H54 (cell line): ENCODE data around the gene TRAK2.
"Not testable (repeated sequence)": the region's sequence is repeated elsewhere in the genome, so short reads cannot be mapped to it uniquely, and the experiment has no call there.

Source experiments
- DNase-seq: peaks from one replicate; pipeline ENCODE4 v3.0.0; 2011; ENCODE audit warnings: low spot score, mixed read lengths; ENCODE audit not compliant: insufficient read length
- FAIRE-seq: peaks from 3 replicates; lab custom pipeline; 2011; peaks lifted over from hg19 to GRCh38; lab: Jason Lieb, UNC
- POLR2A ChIP-seq: IDR thresholded peaks from 2 replicates; pipeline ENCODE4 v1.6.1; 2011; ENCODE audit warnings: low read depth, mild to moderate bottlenecking, low read length

The TRAK2 gene, protein sequence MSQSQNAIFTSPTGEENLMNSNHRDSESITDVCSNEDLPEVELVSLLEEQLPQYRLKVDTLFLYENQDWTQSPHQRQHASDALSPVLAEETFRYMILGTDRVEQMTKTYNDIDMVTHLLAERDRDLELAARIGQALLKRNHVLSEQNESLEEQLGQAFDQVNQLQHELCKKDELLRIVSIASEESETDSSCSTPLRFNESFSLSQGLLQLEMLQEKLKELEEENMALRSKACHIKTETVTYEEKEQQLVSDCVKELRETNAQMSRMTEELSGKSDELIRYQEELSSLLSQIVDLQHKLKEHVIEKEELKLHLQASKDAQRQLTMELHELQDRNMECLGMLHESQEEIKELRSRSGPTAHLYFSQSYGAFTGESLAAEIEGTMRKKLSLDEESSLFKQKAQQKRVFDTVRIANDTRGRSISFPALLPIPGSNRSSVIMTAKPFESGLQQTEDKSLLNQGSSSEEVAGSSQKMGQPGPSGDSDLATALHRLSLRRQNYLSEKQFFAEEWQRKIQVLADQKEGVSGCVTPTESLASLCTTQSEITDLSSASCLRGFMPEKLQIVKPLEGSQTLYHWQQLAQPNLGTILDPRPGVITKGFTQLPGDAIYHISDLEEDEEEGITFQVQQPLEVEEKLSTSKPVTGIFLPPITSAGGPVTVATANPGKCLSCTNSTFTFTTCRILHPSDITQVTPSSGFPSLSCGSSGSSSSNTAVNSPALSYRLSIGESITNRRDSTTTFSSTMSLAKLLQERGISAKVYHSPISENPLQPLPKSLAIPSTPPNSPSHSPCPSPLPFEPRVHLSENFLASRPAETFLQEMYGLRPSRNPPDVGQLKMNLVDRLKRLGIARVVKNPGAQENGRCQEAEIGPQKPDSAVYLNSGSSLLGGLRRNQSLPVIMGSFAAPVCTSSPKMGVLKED

DNA sequence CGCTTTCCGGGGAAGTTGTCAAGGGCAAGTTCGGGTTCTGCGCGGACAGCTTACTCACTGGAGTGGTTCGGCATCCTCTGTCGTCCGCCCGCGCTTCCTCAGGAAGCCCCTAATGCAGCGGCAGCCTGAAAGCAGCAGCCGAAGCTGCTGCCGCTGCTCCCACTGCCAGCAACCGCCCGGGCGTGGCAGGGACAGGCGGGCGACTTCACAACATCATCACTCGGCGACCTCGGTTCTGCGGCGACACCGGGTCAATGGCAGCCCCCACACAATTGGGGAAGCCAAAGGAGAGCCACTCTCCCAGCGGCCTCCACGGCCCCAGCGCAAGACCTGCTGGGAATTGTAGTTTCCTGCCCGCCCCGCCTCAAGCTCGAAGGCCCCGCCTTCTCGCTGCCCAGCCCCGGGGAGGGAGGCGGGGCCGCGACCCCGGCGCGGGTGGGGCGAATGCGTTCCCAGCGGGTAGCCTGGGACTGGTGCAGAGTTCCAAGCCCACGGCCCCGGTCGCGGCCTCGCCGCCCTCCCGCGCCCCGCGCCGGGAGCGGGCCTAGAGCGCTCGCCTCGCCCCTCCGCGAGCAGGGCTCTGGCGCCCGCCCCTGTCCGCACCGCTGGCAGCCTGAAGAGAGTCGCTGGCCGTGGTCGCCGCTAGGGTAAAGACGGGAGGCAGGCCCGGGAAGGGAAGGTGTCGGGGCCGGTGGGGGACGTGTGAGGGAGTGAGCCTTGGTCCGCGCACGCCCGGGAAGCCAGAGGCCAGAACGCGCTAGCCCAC is at the start of gene TRAK2, which contains the start of gene STRADB:
Gene TRAK2 (minus strand): TSS at position 167 of the 766 bp plus-strand sequence. CDS start 30,951 bp downstream, outside the sequence.
Gene STRADB (plus strand): TSS at position 449 of the 766 bp plus-strand sequence. CDS start 3,101 bp downstream, outside the sequence.
- FAIRE-seq (peak; percentile 90), DNase-seq (peak; percentile 80)
- peak; percentile 92 for TF ChIP-seq POLR2A

DNA sequence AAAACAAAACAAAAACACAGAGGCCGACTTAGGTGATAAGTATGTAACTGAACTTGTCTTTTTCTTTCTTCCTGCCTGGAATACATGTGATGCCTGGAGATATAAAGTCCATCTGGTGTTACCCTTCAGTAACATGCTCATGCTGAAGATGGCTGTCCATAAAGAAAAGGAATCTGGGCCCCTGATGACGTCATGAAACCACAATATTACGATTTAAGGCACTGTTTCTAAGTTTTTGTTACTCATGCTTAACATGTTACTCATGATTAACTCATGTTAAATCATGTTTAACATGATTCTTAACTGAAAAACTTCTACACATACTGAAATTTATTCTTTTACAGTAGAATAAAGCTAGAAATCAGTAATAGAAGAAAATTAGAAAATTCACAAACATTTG is 49.3 kb upstream of the TRAK2 start:
- DNase-seq, result no peak
- TF ChIP-seq POLR2A, result no peak
- no peak for FAIRE-seq

DNA sequence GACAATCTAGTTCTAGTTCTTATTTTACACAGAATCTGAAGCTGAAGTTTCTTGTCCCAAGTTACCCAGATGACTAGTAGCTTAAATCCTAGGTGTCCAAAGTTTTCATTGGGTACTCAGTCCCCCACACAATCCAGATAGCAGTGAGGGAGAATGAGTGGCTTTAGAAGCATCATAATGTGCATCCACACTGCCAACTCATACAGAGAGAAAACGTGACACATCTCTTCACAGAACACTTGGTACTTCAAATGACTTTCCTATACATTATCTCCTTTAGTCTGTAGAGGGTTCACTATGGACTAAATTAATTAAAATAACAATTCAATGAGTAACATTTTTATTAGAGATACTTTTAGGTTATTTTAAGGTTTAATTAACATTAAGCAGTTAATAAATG is 45.5 kb upstream of the TRAK2 start:
- FAIRE-seq (no peak), DNase-seq (no peak)

DNA sequence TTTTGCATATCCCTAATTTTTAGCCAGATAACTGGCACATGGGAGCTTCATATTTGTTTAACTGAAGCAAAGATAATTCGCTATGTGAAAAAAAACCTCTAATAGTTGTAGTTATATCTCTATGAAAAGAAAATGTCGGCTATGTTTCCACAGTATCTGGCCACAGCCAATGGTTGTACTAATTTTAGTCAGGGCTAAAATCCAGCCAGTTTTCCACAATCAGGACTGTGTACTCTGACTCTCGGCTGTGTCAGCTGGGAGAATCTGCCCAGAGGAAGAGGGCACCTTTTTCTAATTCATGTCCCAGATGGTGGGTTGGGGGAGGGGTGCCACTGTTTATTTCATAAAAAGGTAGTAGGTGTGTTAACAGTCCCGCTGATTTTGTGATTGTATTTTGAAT is 39.0 kb upstream of the TRAK2 start:
- no peak for DNase-seq
- TF ChIP-seq POLR2A, result no peak
- no peak for FAIRE-seq

More for the DNA sequence above, 45.5 kb upstream of the TRAK2 start:
- no peak for TF ChIP-seq POLR2A

DNA sequence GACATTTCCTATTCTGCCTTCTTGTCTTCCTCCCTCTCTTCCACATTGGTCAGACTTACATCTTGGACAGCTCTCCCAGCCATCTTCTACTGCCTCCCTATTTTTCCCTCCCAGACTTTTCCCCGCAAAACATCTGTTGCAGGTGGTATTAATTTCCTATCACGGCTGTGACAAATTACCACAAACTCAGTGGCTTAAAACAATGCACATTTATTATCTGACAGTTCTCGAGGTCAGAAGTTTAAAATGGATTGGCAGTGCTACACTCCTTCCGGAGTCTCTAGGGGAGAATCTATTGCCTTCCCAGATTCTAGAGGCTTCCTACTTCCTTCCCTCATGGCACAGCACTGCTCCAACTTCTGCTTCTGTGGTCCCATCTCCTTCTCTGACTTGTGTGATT is 33.5 kb upstream of the TRAK2 start:
- TF ChIP-seq POLR2A, result no peak
- FAIRE-seq, result no peak

DNA sequence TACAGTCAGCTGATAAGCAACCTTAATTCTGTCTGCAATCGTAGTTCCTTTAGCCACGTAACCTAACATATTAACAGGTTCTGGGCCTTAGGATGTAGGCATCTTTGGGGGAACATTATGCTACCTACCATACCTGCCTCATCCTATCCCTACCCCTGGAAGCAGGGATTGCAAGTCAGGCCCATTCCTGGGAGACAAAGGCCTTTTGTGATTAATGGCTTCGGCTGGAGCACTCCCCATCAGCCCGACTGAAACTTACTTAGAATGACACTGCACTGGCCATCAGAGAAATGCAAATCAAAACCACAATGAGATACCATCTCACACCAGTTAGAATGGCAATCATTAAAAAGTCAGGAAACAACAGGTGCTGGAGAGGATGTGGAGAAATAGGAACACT is 32.5 kb upstream of the TRAK2 start:
- not testable (repeated sequence) for DNase-seq, FAIRE-seq

More for the DNA sequence above, 33.5 kb upstream of the TRAK2 start:
- DNase-seq, result no peak

DNA sequence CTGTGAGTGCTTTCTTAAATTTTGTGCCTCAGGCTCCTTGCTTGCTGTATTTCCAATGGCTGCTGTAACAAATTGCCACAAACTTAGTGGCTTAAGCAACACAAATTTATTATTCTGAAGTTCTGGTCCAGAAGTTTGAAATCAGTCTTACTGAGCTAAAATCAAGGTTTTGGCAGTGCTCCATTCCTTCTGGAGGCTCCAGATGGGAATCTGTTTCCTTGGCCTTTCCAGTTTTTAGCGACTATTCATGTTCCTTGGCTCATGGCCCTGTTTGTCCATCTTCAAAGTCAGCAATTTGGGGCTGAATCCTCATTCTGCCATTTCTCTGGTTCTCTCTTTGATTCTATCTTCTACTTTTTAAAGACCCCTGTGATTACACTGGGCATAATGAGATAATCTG is 32.1 kb upstream of the TRAK2 start:
- FAIRE-seq, result no peak
- no peak for DNase-seq
- no peak for TF ChIP-seq POLR2A

DNA sequence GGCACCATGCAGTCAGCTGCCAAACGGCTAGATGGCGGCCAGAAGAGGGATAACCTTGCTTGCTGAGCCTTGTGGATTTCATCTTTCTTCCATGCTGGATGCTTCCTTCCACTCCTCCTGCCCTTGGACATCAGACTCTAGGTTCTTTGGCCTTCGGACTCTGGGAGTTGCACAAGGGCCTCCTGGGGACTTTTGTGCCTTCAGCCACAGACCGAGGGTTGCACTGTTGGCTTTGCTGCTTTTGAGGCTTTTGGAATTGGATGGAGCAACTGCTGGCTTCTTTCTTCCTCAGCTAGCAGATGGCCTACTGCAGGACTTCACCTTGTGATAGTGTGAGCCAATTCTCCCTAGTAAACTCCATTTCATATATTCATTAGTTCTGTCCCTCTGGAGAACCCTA is 31.3 kb upstream of the TRAK2 start:
- no peak for FAIRE-seq
- no peak for DNase-seq

DNA sequence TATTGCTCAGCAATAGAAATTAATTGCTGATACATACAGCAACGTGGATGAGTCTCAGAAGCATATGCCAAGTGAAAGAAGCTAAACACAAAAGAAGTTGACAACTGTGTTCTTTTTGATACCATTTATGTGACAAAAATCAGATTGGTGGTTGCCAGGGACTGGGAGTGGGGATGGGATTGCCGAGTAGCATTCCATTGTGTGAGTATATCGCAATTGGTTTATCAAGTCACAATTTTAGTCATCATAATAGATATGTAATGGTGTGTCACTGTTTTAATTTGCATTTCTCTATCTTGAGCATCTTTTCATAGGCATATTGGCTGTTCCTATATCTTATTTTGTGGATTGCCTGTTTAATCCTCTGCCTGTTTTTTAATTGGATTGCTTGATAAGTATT is 21.2 kb upstream of the TRAK2 start:
- no peak for TF ChIP-seq POLR2A
- FAIRE-seq (no peak), DNase-seq (no peak)

More for the DNA sequence above, 31.3 kb upstream of the TRAK2 start:
- no peak for TF ChIP-seq POLR2A

DNA sequence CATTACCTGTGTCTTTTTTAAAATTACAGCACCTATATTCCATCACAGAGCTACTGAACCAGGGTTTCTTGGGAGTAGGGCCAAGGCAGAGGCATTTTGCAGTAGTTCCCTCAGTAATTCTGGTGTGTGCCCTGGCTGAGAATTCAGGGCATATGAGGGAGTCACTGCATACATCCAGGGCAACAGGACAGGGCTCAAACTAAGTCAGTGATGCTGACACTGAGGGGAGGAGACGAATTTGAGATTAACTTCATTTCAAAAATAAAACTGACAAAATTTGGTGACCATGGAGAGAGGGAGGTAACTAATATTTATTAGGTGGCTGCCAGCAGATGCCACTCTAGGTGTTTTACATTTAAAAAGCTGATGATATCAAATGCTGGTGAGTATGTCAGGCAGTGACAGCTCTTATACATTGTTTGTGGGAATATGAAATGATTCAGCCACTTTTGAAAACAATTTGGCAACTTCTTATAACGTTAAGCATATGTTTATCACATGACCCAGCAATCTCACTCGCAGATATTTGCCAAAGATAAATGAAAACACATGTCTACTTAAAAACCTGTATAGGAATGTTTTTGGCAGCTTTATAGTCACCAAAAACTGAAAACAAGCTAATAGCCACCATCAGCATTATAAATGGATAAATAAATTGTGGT is 20.6 kb upstream of the TRAK2 start:
- FAIRE-seq (peak; percentile 64), DNase-seq (no peak)

DNA sequence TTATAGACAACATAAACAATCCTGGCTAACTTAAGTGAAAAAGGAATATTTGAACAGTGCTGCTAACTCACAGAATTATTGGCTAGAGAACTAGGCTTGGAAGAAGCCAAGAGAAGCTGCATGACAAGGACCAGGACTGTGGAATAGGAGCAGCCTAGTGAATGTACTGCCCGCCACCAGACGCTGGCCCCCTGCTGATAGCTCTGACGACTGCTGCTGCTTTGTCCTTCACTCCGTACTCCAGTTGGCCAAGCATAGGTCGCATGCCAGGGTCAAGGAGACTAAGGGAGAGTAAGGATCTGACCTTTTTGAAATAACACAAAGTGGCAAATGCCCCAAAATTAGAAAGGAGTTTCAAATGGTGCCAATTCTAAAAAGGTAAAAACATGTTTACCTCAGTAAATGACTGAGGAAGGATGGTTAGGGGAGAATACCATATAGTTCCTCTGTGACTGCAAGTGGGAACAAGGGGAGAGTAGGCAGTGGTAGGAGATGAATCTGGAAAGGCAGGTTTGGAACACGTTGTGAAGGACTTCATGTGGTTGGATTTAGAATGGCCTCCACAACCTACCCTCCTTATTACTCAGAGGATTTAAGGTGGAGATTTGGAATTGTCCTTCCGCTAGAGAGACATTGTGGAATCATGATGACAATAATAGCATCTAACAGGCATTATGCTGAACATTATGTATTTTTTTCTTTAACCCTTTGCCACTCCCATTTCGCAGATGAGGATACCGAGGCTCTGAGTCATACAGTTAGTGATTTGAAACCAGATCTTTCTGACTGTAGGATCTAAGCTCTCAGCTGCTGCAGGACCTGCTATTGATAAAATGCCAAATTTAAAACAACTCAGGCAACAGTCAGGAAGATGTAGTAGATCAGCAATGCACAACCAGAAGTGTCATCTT is 19.8 kb upstream of the TRAK2 start:
- FAIRE-seq, result peak; percentile 72
- no peak for TF ChIP-seq POLR2A
- DNase-seq, result no peak

More for the DNA sequence above, 20.6 kb upstream of the TRAK2 start:
- no peak for TF ChIP-seq POLR2A

DNA sequence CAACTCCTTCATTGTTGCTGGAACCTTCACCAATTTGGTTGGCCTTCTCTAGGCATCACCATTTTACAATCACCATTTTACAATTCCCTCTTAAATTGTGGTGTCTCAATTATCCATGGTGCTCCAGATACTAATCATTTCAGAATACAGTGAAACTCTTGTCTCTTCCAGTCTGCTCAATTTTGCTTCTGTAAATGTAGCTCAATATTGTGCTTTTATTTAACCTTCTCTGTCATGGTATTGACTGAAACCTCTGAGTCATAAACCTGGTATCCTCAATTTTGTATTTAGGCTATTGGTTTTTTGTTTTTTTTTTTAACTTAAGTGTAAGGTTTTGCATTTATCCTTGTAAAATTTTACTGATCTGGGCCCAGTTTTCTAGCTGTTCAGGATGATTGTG is 16.4 kb upstream of the TRAK2 start:
- FAIRE-seq, result no peak
- no peak for DNase-seq
- no peak for TF ChIP-seq POLR2A
